Stimulated activated CD8-positive, alpha-beta memory T cell treated with anti-CD3 and anti-CD28 coated beads, Interleukin-4, amount 100 ng/mL, for 48 hours (primary cell): Measurements from ENCODE around the gene COL9A3.

Experiments used
- DNase-seq: peaks from one replicate; pipeline ENCODE4 v3.0.0-alpha.2; 2020

The COL9A3 gene

GRCh38 chr20:62812181-62812906 lies 4.5 kb upstream of the COL9A3 start:
- DNase-seq = no peak

DNA sequence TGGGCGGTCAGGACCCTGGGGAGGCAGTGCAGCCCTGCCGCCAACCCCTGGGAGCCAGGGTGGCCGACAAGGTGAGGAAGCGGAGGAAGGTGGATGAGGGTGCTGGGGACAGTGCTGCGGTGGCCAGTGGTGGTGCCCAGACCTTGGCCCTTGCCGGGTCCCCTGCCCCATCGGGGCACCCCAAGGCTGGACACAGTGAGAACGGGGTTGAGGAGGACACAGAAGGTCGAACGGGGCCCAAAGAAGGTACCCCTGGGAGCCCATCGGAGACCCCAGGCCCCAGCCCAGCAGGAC lies 4.0 kb upstream of the COL9A3 start:
- DNase-seq = no peak

DNA sequence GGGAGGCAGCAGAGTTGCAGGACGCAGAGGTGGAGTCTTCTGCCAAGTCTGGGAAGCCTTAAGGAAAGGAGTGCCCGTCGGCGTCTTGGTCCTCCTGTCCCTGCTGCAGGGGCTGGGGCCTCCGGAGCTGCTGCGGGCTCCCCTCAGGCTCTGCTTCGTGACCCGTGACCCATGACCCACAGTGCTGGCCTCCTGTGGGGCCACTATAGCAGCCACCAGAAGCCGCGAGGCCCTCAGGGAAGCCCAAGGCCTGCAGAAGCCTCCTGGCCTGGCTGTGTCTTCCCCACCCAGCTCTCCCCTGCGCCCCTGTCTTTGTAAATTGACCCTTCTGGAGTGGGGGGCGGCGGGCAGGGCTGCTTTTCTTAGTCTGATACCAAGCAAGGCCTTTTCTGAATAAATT lies 3.3 kb upstream of the COL9A3 start:
- DNase-seq = no peak

GRCh38 chr20:62814060-62814708 lies 2.7 kb upstream of the COL9A3 start:
- no peak for DNase-seq

- no peak for DNase-seq
Measured at GRCh38 chr20:62814709-62815065, 2.2 kb upstream of the COL9A3 start.

DNA sequence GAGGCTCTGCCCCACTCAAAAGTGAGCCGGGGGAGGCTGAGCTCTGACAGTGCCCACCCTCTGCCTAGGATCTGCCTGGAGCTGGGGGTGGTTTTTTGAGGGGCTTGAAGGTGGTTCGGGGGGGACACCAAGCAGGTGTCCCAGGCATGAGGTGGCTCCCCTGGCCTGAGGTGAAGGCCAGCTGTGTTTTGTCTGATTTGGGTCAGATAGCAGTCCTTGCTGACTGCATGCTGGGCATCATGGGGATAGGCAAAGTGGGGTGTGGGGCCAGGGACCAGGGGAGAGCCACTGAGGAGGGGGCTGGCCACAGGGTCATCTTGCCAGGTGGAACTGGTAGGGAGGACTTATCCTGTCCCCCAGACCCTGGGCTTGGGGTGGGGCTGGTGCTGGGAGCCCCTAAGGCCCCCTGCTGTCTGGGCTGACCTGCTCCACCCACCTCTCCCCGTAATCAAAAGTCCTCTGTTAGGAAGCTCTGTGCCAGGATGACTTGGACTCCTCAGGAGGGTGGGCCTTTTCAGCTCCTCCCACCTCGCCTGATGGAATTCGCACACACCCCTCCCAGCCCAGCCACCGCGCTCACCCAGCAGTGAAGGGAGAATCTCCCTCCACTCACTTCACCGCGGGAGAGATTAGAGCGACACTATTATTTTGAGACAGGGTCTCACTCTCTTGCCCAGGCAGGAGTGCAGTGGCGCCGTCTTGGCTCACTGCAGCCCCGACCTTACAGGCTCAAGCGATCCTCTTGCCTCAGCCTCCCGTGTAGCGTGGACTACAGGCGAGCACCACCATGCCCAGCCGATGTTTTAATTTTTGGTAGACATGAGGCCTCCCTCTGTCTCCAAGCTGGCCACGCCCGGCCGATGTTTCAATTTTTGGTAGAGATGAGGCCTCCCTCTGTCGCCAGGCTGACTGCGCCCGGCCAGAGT lies 1.5 kb upstream of the COL9A3 start:
- DNase-seq = no peak

- no peak for DNase-seq
Measured at GRCh38 chr20:62816031-62816883, 593 bp upstream of the COL9A3 start.

DNA sequence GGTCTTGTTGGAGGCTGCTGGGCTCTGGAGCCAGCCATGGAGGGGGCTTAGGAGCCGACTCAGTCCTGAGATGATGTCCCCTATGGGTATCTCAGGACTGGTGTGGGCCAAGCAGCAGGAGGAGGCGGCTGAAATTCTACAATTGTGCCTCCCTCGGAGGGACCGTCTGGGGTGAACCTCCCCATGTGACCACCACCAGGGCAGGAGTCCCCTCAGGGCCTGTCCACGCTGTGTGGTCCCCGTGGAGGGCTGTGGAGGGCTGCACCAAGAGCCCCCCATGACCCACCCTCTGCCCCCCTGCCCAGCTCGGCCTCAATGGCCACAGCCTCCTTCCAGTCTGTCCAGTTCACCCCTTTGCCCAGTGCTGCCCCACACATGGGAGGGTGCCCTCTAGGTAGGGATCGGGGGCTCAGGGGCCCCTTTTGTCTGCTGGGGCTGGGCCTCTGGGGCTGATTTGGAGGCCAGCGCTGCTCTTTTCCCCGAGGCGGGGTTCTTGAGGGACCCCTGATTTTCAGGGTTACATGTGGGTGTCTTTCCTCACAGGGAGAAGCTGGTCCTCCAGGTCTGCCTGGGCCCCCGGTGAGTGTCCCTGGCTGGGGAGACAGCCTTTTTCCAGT lies 1.2 kb downstream of the COL9A3 start:
- DNase-seq = no peak

- no peak for DNase-seq
Measured at GRCh38 chr20:62818592-62819493, 2.0 kb downstream of the COL9A3 start.

DNA sequence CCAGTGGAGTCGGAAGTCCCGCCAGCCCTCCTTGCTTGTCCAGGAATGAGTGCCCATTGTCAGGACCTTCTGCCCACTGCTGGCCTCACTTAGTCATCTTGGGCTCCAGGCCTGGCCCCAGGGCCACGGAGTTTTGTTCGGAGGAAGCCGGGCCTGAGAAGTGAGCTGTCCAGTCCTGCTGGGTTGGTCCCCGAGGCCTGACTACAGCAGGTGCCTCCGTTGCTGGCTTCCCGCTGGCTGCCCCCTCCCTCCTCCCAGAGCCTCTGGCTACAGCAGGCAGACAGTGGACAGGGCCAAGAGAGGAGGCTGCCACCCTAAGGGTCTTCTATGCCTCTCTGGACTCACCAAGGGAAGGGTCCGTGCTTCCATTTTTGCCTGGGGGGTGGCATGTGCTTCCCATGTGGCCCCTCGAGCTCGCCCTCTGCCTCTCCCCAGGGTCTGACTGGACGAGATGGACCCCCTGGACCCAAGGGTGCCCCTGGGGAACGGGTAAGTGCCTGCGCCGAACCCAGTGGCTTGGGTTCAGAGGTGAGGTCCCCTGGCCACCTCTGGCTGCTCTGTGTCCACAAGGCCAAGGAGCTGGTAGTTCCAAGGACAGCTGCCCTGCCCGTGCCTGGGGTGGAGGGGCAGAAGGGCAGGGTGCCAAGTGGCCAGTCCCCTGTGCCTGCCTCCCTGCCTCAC lies 2.8 kb downstream of the COL9A3 start:
- DNase-seq = no peak

GRCh38 chr20:62820208-62820961 lies 3.5 kb downstream of the COL9A3 start:
- DNase-seq = no peak

- DNase-seq = no peak
Measured at GRCh38 chr20:62820962-62821725, 4.3 kb downstream of the COL9A3 start.

DNA sequence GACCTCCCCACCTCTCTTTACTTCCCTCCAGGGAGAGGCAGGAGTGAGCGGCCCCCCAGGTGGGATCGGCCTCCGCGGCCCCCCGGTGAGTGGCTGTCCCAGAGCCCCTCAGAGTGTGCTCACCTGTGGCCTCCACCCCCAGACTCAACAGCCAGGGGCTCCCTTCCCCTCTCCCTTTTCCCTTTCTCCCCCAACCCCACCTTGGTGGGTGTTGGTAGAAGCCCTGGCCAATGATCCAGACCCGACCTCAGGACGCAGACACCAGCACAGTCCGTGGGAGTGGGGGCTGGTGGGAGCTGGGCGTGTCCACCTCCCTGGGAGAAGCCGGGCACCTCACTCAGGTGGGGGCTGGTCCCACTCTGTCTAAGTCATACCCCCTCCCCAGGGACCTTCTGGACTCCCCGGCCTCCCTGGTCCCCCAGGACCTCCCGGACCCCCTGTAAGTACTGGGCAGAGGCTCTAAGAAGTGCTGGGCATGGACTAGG lies 4.9 kb downstream of the COL9A3 start:
- no peak for DNase-seq

DNA sequence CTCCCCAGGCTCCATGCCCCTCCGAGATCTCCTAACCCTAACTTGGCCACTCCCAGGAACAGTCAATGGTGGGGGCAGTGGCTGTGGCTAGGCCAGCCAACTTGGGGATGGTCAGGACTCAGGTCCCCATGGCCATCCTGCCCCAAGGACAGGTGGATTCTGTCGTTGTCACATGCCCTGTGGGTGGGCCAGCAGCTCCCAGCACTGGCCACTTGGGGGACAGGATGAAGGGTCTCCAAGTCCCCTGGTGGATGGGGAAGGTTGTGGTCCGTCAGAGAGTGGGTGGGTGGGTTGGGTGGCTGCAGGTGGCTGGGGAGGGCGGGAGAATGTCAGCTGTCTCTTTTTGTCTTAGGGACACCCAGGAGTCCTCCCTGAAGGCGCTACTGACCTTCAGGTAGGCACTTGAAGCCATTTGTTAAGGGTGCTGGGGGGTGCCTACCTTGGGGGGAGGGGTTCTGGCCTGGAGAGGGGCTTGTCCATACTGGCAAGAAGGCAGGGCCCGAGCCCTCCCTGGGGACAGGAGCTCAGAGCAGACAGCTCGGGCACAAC lies 5.5 kb downstream of the COL9A3 start:
- DNase-seq = no peak

- peak; percentile 73 for DNase-seq
Measured at GRCh38 chr20:62822788-62823651, 6.2 kb downstream of the COL9A3 start.

- no peak for DNase-seq
Measured at GRCh38 chr20:62823688-62824475, 7.0 kb downstream of the COL9A3 start.
